ENCODE measurements around the gene BFSP2.

- no peak for TF ChIP-seq CTCF (IDR thresholded peaks at IDR 0.05)
- no peak for TF ChIP-seq POLR2A (IDR thresholded peaks at IDR 0.05)
Measured at GRCh38 chr3:133381346-133382109, 18.3 kb upstream of the BFSP2 start.
